HG03575 (cell line): ENCODE data around the gene KRTAP19-3.
"Not testable (repeated sequence)": the region's sequence is repeated elsewhere in the genome, so short reads cannot be mapped to it uniquely, and the experiment has no call there.

Source experiments
- ATAC-seq: cut with Tn5 transposase; IDR thresholded peaks from one replicate; pipeline ENCODE4 v1.9.1; 2021; ENCODE audit not compliant: unreplicated experiment, insufficient number of reproducible peaks, low FRiP score; ENCODE audit errors: extremely low read depth

KRTAP19-3 gene

DNA sequence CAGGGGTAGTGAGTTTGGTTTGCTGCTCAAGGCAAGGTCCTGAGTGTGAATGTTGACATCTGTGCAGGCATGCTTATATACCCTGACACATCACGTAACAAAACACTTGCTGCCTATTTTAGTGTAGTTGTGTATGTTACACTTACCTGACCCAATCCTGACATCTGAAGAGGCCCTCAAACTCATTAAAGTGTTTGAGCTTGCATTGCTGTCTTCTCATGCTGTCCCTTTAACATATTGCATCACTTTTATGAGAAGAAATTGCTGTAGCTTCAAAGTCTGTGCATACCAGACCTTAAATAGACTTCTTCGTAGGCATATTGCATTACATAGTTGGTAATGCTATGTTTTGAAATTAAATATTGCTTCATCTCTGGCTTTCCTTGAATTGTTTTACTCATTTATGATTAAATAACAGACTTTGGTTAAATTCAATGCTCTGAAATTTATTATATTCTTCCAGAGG, at the start of gene KRTAP19-3:
TSS of gene KRTAP19-3 (minus strand) at position 51 of the 466 bp plus-strand sequence. CDS start 56 bp downstream, outside the sequence.
- no peak for ATAC-seq

DNA sequence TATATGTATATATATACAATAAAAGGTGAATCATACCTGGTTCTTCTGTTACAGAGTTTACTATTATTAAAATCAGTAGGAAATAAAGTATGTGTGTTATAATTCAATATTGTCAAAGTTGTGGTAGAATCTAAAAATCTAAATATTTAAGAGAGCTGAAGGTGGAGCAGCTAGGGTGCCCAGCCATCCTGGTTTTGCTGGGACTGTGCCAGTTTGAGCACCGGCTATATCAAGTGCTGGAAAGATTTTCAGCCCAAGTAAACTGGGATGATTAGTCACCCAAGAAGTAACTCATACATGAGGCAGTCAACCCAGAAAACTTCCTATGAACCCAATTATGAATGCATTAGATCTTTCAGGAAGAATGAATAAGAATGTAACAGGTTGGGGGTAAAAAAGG, 27.1 kb upstream of the KRTAP19-3 start:
- no peak for ATAC-seq

DNA sequence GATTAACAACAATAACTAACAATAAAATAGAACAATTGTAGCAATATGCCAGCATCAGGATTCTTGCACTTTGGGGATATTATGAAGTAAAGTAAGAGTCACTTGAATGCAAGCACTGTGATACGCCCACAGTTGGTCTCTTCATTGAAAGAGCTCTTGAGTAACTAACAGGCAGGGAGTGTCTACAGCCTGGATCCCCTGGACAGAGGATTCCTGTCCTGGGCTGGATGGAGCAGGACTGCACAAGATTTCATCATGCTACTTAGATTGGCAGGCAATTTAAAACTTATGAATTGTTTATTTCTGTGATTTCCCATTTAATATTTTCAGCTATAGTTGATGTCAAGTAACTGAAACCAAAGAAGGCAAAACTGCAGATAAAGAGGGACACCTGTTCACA, 23.9 kb upstream of the KRTAP19-3 start:
- ATAC-seq: no peak

DNA sequence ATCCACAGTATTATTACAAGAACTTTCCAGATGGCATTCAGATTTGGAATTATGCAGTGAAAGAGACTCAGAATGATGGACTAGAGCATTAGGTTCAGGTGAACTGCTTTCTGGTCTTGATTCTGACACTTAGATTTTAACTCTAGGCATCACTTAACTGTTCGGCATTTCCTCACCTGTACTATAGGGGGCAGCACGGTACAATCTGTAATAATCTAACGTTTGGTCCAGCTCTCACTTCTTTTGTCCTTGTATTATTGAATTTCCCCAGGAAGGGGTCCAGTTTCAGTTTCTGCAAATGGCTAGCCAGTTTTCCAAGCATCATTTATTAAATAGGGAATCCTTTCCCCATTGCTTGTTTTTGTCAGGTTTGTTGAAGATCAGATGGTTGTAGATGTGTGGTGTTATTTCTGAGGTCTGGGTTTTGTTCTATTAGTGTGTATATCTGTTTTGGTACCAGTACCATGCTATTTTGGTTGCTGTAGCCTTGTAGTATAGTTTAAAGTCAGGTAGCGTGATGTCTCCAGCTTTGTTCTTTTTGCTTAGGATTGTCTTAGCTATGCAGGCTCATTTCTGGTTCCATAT, 13.9 kb upstream of the KRTAP19-3 start:
- not testable (repeated sequence) for ATAC-seq

DNA sequence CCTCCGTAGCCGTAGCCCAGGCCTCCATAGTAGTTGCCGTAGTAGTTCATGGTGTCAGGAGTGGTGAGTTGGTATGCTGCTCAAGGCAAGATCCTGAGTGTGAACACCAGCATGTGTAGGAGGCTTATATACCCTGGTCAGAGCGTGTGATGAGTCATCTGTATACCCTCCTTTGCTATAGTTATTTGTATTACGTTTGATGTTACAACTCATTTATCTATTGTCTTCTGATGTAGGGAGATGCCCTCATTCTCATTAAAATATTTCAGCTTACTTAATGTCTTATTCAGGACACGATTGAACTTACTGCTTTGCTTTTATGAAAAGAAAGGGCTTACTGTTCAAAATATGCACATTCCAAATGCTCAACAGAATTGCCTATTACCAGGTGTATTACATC, 10.2 kb upstream of the KRTAP19-3 start, which contains the start of gene KRTAP19-5:
TSS of gene KRTAP19-5 (minus strand) at position 101 of the 400 bp plus-strand sequence. CDS start at position 50, 51 bp downstream.
- ATAC-seq: no peak

DNA sequence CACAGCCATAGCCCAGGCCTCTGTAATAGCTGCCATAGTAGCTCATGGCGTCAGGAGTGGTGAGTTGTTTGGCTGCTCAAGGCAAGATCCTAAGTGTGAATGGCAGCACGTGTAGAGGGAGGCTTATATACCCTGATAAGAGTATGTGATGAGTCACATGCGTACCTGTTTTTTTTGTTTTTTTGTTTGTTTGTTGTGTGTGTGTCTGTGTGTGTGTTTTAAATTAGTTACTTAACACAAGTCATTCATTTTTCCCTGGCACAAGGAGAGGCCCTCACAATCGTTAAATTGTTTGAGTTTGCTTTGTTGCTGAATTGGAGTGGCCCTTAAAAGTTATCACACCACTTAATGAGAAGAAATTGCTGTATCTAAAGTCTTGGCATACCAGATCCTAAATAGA, 5.3 kb upstream of the KRTAP19-3 start, which contains the start of gene KRTAP19-4:
TSS of gene KRTAP19-4 (minus strand) at position 101 of the 400 bp plus-strand sequence. CDS start at position 46, 55 bp downstream.
- ATAC-seq: no peak

DNA sequence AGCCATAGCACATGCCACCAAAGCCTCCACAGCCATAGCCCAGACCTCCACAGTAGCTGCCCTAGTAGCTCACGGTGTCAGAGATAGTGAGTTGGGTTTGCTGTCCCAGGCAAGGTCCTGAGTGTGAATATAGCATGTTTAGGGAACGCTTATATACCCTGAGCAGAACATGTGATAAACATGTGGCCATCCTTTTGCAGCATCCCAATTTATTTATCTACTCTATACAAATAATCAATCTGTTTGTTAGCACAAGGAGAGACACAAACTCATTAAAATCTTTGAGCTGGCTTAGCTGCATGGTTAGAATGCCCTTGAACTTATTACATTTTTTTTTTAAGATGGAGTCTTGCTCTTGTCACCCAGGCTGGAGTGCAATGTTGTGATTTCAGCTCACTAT, 4.5 kb downstream of the KRTAP19-3 start, which contains the start of gene KRTAP19-2:
TSS of gene KRTAP19-2 (minus strand) at position 101 of the 400 bp plus-strand sequence. CDS start at position 13, 88 bp downstream.
- ATAC-seq: no peak

DNA sequence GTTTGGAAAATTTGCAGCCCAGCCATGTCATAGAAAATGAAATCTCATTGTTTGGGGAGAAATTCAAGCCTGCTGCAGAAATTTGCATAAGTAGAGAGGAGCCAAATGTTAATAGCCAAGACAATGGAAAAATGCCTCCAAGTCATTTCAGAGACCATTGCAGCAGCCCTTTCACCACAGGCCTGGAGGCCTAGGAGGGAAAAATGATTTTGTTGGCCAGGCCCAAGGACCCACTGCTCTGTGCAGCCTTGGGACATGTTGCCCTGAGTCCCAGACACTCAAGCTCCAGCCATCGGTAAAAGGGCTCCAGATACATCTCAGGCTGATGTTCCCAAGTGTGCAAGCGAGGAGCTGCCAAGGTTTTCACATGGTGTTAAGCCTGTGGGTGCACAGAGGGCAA, 5.6 kb downstream of the KRTAP19-3 start:
- ATAC-seq: no peak

DNA sequence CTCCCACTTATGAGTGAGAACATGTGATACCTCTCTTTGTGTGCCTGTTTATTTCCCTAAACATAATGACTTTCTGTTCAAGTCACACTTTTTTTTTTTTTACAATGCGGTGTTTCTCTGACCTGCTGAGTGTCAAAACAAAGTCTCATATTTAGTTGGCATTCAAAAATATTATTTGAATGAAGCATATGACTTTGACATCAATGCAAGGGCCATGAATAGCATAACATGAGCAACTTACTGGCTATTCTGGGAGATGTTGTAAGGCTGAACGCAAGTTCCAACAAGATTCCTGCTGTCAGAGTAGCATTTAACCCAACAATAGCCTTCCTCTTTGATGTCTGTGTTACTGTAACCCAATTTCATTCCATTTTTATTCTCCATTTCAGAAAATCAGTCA, 9.7 kb downstream of the KRTAP19-3 start:
- ATAC-seq: no peak

DNA sequence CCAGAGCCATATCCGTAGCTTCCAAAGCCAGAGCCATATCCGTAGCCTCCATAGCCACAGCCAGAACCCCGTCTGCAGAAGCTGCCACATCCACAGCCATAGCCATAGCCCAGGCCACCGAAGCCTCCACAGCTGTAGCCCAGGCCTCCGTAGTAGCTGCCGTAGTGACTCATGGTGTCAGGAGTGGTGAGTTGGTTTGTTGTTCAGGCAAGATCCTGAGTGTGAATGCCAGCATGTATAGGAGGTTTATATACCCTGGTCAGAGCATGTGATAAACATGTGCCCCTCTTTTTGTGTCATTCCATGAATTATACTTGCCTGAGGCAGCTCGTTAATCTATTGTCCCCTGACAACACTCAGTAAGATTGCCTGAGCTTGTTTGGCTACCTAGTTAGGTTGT, 11.7 kb downstream of the KRTAP19-3 start, which contains the start of gene KRTAP19-1:
TSS of gene KRTAP19-1 (minus strand) at position 223 of the 400 bp plus-strand sequence. CDS start at position 173, 50 bp downstream.
- no peak for ATAC-seq

DNA sequence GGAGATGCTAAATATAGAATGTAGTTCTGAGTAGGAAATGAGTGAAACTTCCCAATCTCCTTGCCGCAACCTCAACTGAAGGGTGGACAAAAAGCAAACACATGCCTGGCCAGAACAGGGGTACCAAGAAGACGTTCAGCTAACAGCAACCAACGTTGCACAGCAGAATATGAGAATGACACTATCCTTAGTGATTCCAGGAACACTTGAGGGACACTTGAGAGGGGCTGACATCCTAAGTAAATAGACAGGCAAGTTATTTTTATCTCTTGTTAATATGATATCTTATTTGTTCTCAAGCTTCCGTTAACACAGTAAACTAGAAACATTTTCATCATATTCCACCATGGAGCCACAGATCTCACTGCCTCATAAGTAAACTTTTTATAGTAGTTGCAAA, 12.6 kb downstream of the KRTAP19-3 start:
- ATAC-seq: no peak

DNA sequence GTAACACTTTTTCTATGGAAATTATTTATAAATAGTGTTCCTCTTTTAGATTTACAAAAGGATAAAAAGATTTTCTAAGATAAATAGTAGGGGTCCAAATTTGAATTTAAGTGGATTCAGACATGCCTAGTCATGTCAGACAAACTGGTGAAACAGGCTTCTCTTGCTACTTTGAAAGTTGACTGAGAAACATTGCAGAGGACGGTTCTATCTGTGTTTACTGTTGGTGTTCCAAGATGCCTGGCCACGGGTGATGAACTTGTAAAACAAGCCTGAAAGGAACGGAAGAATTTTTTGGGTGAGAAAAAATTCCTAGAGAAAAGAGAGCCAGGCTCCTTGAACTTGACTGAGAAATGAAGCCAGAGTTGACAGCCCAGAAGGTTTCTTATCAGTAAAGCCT, 13.8 kb downstream of the KRTAP19-3 start:
- ATAC-seq: no peak

DNA sequence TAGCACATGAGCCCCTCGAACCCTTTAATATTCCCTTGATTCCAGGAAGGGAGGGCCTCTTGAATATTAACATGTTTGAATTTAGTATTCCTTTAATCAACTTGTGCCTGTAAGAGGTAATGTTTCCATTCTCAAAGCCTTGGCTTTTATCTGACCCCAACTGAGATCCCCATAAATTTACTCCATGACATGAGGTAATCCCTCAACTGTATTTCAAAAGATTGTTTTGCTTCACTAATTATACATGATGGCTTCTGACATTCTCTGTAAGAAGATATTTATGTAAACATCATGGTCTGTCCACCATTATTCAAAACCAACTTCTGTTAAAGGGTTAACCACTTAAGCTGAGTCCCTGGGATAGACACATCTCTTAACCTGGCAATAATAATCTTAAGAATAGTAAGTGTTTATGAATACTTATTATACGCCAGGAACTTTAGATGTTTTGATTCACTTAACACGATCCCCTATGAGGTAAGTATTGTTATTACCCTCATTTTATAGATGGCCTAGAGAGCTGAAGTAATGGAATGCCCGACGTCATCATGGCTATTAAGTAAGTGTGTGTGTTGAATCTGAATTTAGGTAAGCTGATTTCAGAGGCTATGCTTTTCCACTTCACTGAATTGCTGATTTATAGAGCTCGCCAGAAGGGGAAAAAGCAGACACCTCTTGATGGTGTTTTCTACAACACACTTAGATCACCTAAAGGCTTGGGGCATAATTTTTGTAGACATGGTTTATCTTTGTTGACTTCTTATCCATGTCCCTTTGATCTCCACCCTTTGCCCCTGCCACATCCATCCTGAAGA, 22.7 kb downstream of the KRTAP19-3 start:
- no peak for ATAC-seq

DNA sequence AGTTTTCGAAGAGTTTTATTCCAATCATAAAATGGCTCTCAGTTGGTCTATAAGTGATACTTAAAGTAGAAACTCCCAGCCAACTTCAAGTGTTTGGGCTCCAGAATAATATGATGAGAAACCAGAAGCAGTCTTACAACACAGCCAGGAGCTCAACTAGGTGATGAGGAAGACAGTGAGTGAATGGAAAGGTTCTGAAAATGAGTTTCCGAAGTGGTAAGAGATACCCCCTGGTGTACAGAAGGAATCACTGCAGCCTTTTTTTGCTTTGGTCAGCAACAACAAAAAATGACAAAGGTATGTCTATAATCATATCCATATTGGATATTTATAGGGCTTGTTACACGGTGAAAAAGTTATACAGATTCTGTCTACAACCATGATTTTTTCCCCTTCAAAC, 28.1 kb downstream of the KRTAP19-3 start:
- ATAC-seq: no peak

DNA sequence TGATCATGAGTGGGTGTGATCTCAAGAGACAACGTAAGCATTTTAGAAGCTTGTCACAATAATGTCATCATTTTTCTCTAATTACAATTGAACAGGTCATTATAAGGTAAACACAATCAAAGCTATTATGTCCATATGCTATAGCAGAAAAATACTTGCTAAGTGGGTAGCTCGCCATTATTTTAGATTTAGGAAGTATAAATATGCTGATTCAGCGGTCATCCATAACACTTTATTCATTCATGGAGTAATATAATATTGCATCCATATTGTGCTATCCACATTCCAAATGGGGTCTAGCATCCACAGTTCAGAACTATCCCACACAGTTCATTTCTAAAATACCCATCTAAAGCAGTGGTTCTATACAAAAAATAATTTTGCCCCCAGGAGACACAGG, 43.3 kb downstream of the KRTAP19-3 start:
- no peak for ATAC-seq

DNA sequence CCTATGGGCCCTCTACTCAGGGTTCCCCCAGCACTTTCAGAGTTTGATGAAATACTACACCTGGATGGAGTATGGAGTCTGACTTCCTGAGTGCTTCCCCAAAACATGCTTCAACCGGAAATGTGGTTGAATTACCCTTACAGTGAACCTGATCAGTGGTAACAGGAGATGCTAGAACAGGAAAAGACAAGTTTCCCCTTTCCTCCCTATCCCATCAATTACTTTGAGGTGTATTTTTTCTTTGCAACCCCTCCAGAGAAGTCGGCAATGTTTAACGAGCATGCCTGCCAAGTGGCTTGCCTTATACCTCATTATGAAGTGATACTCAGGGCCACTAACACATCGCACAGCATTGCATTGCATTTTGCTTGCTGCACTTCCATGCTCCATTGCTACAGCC, 44.8 kb downstream of the KRTAP19-3 start:
- ATAC-seq: no peak

DNA sequence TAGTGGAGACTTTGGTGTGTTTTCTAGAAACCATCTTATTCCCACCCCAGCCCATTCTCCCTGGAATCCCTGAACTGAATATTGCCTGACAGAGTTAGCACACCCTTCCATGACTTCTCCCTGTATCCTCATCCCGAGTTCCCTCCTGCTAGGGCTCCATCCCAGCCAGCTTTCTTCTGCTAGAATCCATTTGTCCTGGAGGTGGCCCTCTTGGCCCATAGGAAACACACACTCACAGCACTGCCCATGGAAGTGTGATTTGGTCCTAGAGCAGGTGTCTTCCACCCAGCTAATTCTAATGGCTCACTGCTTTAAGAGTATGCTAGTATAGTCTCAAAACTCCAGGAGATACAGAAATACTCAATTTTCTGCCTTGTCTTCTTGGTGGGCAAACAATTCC, 47.6 kb downstream of the KRTAP19-3 start:
- no peak for ATAC-seq

DNA sequence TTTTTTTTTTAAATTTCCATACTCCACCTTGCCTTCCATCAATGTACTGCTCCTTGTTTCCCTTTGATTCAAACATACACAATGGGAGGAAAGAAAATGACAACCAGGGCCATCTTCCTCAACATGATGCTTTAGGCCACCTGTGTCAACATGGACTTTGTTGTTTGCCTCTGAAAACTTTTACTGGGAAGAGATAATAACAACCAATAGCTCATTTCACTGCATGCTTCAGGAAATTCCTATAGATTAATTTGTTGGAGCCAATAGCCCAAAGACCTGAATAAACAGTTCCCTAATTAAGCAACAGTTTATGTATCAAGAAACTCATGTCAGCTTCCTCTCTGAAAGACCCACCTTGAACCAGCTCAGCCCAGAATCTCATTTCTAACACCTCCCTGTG, 48.6 kb downstream of the KRTAP19-3 start:
- ATAC-seq: no peak
